Inflammatory macrophage treated with lipopolysaccharide for 4 hours (primary cell): ENCODE data around the gene MRPL21.

Source experiments
- DNase-seq: peaks from one replicate; pipeline ENCODE4 v3.0.0-alpha.2; 2020

Gene MRPL21

DNA sequence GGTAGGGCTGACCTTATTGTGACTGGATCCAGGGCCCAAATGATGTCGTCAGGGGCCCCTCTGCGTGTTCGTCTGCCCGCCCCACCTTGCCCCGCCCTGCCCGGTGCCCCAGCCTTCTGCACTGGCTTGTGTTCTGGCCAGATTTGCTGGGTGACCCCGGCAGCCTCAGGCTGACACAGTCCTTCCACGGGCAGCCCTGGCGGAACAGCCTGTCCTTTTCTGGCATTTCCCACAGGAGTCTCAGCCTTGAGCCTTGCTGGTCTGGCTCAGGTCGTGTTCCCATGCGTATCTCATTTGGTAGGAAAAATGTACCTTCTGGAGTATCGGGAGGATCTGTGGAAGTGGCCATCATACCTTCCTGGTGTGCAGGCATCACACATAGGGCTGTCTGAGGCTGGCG lies 31.0 kb upstream of the MRPL21 start:
- DNase-seq, result no peak

- DNase-seq, result no peak
These were observed 30.7 kb upstream of the MRPL21 start for GRCh38 chr11:68934321-68934645.

GRCh38 chr11:68933605-68934320 lies 30.1 kb upstream of the MRPL21 start:
- DNase-seq, result no peak

DNA sequence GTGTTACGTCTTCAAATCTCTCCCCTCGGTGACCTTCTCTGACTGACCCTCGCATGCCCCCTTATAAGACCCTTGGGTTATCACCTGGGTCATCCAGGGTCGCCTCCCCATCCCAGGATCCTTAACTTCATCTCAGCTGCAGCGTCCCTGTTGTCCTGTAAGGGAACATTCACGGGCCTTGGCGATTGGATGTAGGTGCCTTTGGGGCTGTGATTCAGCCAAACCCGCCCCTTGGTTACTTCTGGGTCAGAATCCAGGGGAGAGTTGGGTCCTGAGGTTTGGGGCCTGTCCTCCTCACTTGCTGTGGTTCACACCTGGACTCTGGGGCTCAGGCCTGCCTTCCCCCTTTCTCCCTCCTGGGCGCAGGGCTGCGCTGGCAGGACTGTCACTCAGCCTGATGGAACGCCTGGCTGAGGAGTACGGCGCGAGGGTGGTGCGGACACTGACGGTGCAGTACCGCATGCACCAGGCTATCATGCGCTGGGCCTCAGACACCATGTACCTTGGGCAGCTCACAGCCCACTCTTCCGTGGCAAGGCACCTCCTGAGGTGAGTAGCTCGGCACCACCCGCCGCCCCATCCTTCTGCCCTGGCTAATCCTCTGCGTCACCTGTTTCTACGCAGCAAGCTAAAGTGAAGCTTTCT lies 29.4 kb upstream of the MRPL21 start:
- DNase-seq, result no peak

- no peak for DNase-seq
These were observed 28.7 kb upstream of the MRPL21 start for GRCh38 chr11:68932358-68932757.

DNA sequence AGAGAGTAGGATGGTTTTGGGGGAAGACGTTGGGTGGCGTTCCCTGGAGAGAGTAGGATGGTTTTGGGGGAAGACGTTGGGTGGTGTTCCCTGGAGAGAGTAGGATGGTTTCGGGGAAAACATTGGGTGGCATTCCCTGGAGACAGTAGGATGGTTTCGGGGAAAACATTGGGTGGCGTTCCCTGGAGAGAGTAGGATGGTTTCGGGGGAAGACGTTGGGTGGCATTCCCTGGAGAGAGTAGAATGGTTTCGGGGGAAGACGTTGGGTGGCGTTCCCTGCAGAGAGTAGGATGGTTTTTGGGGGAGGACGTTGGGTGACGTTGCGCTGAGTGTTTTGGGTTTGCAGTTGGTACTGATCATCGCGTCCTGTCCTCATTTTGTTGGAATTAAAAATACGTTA lies 28.3 kb upstream of the MRPL21 start:
- no peak for DNase-seq

DNA sequence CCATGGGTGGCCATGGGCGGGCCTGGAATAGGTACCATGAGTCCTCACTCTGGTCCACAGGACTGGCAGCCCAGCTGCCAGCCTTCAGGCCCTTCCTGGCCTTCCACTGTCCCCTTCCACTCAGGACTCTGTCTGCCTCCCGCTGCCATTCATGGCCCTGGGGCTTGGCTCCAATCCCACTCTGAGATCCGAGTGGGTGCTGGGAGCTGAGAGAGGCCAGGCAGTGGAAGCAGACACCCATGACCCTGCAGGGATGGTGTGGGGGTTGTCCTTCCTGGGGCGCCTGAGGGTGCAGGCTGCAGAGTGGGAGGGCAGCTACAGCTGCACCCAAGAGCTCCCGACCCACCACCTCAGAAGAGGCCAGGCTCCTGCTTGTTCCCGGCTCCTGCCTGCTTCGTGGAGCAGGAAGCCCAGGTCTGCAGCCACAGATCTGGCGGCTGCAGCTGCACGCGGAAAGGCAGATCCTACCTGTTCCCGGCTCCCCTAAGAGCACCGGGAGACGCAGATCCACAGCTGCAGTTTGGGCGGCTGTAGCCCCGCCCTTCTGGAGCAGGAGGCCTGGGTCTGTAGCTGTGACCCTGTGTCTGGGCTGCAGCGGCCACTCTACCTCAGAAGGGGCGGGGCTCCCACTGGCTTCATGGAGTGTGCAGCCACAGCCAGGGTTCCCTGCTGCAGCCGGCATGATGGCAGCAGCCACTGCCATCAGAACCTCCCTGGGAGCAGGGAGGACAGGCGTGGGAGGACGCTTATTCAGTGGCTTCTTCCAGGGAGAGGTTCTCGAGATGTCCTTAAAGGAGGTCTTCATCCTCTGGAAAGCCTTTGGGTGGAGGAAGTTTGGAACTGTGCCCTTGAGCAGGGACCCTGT lies 27.6 kb upstream of the MRPL21 start:
- no peak for DNase-seq

- peak; percentile 68 for DNase-seq
These were observed 26.3 kb upstream of the MRPL21 start for GRCh38 chr11:68929706-68930570.

DNA sequence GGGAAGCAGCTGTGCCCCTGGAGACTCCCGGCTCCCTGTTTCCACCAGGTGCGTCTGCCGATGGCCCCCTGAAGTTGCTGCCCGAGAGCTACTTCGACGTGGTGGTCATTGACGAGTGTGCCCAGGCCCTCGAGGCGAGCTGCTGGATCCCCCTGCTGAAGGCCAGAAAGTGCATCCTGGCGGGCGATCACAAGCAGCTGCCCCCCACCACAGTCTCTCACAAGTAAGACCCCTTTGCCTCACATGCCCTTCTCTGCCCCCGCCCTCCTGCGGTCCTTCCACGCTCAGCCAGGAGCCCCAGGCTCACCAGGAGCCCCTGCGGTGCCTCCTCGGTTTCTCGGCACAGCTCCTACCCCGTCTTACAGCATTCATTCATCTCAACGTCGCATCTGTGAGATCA lies 25.5 kb upstream of the MRPL21 start:
- no peak for DNase-seq

DNA sequence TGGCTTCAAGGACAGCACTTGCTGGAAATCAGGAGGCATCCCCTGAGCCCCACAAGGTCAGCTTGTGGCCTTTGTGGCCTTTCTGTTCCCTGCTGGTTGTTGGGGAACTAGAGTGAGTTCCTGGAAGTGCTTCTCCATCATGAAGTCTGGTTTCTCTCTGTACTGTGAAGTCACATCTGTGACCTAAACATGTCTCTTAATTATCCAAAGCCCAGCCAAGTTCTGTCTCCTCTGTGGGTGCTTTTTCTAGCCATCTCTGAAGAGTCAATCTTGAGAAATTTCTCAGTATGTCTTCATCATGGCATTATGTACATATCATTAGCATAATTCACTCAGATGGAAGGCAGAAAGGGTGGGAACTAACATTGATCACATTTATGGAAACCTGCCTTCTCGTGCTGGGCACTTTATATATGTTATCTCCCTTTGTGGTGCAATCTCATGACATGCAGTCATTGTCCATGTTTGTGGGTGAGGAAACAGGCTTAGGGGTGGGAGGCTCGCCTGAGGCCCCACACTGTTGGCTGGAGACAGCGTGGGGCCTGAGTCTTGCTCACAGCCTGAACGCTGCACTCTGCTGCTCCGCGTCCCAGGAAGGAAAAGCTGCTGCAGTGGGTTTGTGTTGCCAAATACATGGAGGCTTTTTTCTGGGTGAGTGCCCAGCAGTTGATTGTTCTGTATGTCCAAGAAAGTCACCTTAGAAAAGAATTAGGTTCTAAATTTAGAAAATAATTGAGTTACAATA lies 24.7 kb upstream of the MRPL21 start:
- peak; percentile 67 for DNase-seq

GRCh38 chr11:68927280-68928135 lies 23.9 kb upstream of the MRPL21 start:
- peak; percentile 78 for DNase-seq

- DNase-seq, result no peak
These were observed 22.0 kb upstream of the MRPL21 start for GRCh38 chr11:68925611-68926010.

- DNase-seq, result no peak
These were observed 20.7 kb upstream of the MRPL21 start for GRCh38 chr11:68924073-68924925.

DNA sequence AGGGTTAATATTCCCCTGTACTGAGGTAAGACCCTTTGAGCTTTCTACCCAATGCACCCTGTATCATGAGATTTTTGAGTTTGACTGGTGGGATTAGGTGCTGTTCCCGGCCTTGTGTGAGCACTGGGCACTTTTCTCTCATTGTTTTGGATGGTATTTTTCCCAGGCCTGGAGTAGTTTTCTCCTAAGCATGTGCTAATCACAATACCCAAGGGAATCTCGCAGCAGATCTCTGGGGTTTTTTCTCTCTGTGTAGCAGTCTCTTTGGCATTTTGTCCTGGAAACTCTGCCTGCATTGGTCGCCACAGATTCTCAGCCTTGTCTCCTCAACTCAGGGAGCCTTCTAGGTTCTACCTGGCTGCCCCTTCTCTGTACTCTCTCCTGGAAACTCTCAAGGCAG lies 20.0 kb upstream of the MRPL21 start:
- no peak for DNase-seq

- no peak for DNase-seq
These were observed 12.8 kb upstream of the MRPL21 start for GRCh38 chr11:68916439-68916838.

DNA sequence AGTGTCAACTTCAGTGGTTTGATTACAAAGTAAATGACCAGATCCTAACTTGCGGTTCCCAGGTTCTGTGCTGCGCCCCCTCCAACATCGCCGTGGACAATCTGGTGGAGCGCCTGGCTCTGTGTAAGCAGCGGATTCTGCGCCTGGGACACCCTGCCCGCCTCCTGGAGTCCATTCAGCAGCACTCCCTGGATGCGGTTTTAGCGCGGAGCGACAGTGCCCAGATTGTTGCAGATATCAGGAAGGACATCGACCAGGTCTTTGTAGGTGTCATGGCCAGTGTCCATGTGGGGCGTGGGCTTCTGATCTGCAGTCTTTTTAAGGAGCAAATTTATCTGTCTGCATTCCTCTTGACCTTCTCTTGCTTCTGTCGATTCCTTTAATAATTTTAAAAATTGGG lies 11.1 kb upstream of the MRPL21 start:
- DNase-seq, result no peak

DNA sequence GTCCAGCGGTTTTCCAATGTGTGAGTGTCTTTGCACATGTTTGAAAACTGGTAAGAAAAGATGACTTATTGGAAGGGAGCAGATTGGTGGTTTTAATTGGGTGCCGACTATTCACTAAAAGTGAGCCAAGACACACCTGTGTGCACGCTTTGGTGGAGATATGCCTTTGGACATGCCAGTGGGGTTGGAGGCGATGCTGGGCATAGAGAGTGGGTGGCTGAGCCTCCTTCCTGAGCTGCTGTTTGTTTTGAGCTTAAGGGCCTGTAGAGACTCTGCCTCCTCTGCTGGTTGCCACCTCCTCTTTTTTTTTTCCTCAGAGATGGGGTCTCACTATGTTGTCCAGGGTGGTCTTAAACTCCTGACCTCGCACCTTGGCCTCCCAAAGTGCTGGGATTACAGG lies 9.6 kb upstream of the MRPL21 start:
- DNase-seq, result no peak

GRCh38 chr11:68912254-68912653 lies 8.6 kb upstream of the MRPL21 start:
- no peak for DNase-seq

- no peak for DNase-seq
These were observed 8.1 kb upstream of the MRPL21 start for GRCh38 chr11:68911731-68912130.

- no peak for DNase-seq
These were observed 7.3 kb upstream of the MRPL21 start for GRCh38 chr11:68910965-68911364.
